NCI-H2107 treated with DMSO at 0.1 percent for 48 hours (cell line): ENCODE data around the gene DYRK1A.

Experiments used
- DNase-seq: peaks from one replicate; lab custom pipeline; 2025; ENCODE audit not compliant: unreplicated experiment; lab: John Stamatoyannopoulos, UW

DYRK1A gene

DNA sequence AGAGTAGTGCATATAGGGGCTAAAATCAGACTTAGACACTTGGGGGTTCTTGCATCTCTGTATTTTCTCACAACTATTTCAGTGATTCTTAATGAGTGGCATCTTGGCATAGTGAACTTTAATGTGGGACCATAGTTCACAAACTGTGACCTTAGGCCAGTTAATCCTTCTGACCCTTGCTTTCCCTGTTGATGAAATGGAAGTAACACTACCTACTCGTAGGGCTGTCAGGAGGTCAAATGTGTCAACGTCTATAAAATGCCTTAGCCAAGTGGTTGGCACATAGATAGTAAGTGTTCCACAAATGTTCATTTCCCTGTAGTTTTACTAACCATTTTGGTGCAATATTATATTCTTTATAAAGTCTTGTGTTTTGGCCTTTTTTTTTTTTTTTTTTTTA, 49.4 kb downstream of the DYRK1A start:
- no peak for DNase-seq

DNA sequence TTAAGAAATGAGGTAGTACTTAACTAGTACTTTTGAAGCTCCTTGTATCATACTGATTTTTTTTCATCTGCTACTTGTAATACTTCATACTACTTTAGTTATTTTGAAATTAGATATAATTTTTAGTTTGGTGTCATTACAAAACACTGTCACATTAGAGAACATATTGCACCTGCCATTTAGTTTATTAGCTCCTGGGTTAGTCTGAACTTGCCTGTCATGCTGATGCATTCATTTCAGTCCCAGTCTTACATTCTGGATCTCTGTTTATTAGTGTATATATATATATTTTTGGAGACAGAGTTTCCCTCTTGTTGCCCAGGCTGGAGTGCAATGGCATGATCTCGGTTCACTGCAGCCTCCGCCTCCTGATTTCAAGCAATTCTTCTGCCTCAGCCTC, 50.3 kb downstream of the DYRK1A start:
- no peak for DNase-seq

DNA sequence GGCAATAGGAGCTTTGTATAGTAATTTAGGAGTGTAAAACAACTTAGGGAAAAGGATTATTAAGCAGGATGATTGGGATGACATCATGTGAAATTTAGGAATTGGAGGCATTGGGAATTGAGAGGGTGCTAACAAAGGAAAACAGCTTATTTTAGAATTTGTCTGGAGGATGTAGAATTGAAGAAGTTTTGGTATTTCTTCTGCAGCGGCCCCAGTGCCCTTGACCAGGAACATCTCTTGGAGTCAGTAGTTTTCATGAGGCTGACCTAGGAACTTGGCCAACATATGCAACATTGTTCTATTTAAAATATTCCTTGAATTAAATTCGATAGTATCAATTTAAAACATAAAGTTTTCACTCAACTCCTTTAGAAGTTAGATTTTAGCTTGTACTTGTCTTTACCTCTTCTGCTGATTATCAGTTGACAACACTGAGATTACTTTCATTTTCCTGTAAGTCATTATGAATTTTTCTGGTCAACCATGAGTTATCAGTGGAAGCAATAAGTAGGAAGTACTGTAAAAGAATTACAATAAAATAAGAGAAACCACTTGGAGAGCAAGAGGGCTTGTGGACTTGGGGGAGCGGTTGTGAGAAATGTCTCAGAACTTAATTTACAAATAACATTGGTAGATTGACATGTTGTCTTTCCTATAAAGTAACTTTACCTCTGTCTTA, 52.8 kb downstream of the DYRK1A start:
- DNase-seq: no peak

DNA sequence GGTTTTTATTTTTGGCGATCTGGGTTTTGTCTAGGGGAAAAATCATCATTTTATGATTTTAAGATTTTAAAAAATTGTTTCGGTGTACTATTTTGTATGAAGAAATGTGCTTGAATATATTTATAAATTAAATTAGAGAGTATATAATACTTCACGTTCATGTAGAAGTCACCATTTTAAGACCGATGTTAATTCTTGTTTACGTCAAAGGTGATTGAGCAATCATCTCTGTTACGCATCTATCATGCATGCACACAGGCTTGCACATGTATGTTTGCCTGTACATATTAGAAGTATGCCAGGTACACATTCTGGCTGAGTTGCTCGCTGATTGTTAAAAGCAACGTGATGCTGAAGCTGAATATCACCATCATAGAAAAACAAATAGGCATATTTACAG, 54.7 kb downstream of the DYRK1A start:
- DNase-seq: no peak

DNA sequence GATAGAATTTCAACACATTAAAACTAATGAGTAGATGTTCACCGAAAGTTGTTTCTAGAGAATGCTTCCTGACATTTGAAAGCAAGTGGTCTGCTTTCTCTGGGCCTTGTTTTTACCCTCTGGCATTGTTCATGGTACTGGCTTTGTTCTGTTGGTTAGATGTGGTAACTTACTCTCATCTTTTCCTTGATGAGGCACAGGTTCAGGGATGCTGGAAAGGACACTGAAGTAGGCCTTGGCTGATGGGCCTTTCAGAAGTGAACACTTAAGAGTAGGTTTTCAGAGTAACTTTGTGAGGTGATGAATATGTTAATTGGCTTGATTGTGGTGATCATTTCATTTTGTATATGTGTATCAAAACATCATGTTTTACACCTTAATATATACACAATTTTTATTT, 55.8 kb downstream of the DYRK1A start:
- DNase-seq: no peak

DNA sequence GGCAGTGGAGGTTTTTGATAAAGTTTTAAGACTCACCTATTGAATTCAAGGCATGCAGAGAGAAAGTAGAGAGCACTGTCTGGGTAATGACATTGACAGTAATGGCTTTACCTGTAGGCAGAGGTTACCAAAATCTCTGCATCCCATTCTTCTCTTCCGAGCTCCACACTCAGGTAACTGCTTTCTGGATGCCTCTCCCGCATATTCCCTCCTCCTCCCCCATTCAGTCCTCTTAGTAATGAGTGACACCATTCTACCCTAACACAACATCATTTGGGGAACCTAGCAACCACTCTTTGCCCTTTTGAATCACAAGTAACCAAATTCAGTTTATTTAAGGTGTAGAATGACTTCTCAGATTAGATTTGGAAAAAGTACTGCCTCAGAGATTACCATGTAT, 56.5 kb downstream of the DYRK1A start:
- DNase-seq: no peak

DNA sequence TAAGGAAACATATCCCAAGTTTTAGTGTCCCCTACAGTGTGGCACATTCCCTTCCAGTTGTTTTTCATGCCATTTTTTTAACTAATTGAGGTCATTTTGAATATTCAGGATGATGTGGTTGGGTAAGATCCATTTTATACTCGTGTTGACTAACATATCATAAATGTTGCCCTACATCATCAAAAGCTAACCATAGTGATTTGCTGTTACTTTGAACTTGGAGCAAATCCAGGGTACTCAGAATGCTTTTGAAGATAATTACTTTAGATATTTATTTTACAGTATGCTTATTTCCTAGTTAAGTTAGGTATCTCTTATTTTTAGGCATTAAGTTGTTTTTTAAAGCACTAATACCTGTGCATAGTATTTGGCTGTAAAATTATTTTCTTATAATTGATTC, 57.8 kb downstream of the DYRK1A start:
- no peak for DNase-seq

DNA sequence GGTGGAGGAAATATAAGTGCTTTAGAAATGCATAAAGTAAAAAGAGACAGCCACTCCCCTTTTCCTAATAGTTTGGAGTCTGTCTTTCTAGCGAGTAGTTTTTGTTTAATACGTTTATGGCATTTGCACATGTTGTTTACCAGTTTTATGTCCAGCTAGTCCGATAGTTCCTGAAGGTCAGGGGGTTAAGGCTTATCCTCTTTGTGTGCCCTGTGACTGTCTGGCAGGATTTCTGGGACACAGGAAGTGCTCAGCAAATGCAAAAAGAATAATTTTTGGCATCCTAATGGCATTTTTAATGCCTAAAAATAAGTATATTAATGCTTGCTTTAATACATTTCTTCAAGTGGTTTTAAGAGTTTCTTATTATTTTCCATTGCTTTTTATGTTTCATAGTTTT, 58.4 kb downstream of the DYRK1A start:
- no peak for DNase-seq

DNA sequence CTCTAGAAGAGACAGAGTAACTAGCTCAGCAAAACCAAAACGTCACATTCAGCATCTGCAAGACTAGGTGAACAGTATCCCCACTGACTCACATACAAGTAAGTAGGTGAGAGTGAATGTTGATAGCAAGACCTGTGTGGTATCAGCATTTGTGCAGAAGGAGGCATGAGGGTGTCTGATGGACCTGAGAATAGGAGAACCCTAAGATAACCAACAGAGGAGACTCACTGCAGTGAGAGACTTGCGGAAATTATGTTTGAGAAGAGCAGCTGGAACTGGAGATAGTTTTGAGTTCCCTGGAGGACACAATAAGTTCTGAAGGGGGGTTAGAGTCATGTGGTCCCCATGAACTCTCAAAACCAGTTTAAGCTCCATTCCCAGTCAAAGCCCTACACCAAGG, 59.1 kb downstream of the DYRK1A start:
- DNase-seq: no peak

DNA sequence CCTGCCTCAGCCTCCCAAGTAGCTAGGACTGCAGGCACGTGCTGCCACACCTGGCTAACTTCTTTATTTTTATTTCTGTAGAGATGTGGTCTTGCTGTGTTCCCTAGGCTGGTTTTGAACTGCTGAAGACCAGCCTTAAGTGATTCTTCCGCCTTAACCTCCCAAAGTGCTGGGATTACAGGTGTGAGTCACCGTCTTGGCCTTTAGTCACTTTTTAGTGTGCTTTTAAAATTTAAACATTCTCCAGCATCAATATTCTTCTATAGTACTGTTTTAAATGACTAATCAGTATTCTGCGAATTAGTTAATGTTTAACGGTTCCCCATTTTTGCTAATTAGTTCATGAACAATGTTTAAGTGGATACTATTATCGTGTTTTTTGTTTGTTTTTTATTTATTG, 60.6 kb downstream of the DYRK1A start:
- DNase-seq: no peak

DNA sequence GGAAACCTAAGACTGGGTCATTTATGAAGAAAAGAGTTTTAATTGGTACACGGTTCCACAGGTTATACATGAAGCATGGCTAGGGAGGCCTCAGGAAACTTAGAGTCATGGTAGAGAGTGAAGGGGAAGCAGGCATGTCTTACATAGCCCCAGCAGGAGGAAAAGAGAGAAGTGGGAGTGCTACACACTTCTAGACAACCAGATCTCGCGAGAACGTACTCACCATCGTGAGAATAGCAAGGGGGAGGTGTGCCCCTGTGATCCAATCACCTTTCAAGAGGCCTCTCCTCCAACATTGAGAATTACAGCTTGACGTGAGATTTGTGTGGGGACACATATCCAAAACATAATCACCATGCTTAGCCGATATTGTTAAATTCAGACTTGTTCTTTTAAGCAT, 62.8 kb downstream of the DYRK1A start:
- no peak for DNase-seq

DNA sequence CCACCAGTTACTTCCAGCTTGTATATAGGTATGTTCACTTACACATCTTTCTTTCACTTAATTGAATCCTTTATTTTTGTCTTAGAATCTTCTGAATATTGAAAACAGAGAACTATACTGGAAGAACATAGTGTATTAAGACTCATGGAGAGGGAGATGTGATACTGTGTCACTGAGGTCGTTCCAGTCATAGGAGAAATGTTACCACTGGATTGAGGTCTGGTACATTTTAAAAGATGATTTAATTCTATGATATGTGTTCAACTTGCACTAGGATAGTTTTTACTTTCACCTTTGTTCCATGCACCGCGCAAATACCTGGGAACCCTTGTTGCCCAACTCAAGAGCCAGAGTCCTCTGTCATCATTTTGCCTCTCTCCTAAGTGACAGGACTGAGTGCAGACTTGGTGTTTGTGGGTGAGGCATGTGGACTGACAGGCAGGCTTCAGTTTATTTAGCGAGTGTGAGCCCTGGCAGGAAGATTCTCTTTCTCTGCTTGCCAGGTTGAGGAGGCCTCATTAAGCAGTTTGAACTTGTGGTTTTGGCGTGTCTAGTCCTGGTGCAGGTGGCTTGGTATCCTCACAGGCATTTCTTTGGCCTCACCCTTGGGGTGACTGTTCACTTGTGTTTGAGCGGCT, 63.7 kb downstream of the DYRK1A start:
- no peak for DNase-seq

DNA sequence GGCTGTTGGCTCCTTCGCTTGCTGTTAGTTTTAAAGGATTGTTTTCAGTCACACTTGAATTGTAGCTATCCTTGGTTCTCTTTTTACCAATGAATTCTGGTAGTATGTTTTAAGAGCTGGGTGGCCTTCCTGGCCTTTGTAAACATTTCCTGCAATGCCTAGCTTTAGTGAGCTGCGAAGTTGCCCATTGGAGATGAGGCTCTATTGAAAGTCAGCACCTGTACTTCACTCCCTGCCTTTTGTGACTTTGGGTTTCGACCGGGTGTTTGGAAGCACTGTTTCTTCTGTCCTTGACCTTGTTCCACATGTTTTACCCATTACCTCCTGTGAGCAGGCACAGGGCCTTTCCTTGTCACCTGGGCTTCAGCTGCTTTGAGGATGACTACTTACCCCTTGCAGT, 64.7 kb downstream of the DYRK1A start:
- no peak for DNase-seq

DNA sequence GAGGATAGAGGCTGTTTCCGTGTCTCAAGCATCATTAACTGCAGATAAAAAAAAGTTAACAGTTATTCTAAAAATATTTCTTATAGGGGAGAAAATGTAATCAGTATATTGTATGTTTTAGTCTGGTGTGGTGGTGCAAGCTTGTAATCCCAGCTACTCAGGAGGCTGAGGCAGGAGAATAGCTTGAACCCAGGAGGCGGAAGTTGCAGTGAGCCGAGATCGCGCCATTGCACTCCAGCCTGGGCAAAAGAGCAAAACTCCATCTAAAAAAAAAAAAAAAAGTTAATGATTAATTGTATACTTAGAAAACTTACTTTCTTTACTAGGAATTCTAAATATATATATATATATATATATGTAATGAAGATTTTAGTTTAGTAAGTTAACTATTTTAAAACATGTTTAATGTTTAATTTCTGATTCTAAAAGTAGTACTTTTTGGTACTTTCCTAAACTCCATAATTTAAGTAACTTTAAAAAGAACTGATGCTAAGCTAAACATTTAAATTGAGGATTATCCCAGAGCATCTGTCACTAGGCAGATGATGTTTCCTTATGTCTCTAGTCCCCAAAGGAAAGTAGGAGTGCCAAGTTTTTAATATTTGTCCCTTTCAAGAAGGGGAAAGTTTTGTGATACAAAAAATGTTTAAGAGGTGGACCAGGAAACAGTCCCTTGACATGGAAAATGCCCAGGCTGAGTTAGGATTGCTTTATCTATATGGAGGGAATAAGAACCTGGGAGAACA, 66.3 kb downstream of the DYRK1A start:
- no peak for DNase-seq

DNA sequence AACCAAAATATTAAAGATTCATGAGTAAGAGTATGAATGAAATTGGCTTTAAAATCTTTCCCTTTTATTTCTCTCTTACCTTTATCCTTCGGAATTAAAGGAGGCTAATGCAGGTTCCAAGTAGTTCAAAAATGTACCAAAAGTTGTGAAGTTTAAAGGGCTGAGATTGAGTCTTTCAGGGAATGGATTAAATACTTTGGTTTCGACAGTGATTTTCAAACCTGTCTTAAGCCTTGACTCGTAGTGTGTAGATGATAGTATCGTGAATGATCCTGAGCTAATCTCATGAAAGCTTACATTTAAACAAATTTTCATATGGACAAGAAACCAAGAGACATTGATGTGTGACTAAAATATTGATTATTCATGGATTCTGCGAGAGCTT, 66.9 kb downstream of the DYRK1A start:
- DNase-seq: no peak

DNA sequence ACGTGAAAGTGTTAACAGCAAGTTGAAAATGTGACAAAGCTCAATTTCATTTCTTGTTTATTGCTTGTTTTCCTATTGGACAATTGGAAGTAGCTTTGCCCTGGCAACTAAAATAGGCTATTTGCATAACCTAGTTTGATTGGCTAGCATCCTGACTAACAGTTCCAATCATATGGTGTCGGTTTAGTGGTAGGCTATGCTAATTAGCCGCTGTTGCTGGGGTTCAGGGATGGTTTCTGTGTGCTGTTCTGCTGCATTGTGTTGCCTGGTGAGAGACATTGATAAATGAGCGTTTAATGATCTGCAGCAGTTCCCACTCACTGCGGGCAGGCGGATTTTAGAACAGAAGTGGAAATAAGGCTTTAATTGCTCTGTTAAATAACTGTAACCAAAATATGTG, 68.5 kb downstream of the DYRK1A start:
- no peak for DNase-seq

DNA sequence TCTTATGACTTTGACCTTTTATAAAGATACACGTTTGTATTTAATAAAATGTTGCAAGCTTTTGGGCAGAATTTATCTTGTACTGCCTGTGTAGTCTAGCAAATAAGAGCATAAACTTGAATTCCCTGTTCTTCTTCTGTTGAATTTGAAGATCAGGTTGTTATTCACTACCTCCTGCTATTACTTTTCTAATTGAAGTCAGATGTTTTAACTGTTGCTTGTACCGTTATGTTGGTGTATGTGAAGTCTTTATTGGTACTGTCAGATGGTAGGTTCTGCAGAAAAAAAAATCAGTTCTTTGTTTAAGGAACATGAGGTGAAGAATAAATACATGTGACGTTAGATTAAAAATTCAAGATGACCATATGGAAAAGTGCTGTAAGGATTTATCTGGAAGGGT, 69.1 kb downstream of the DYRK1A start:
- no peak for DNase-seq

DNA sequence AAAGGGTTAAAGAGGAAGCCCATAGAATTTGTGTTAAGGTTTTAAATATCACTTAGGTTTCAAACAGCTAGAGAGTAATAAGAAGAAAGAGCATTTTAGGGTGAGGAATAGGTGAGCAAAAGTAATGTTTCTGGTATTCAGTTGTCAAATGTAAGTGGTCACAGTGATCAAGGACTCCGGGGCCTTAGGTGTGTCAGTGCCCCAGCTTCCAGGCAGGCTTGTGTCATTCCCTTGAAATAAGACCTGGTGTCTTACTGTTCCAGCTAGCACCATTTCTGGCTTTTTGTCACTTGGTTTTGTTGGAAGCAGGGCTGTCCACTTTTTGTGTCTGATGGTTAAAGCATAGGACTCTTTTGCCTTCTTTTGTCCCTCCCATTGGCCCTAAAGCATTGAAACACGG, 69.6 kb downstream of the DYRK1A start:
- no peak for DNase-seq

DNA sequence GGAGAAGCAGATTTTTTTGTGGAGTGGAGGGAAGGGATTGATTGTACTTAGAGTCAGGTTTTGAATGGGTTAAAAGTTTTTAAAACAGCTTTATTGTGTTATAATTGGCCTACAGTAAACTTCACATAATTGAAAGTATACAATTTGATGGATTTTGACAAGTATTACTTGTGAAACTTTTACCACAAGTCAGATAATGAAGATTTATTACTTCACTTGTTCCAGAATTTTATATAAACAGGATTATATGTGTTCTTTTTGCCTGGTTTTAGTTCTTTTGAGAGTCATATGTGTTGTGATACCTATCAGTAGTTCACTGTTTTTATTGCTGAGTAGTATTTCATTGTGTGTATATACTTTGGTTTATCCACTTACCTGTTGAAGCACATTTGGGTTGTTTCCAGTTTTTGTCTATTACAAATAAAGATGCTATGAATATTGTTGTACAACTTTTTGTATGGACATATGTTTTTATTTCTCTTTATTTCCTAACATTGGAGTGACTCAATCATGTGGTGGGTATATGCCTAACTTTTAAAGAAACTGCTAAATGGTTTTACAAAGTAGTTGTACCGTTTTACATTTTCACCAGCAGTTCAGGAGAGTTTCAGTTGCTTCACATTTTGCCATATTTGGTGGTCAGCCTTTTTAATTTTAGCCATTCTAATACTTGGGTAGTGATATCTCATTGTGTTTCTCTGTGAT, 71.0 kb downstream of the DYRK1A start:
- no peak for DNase-seq

DNA sequence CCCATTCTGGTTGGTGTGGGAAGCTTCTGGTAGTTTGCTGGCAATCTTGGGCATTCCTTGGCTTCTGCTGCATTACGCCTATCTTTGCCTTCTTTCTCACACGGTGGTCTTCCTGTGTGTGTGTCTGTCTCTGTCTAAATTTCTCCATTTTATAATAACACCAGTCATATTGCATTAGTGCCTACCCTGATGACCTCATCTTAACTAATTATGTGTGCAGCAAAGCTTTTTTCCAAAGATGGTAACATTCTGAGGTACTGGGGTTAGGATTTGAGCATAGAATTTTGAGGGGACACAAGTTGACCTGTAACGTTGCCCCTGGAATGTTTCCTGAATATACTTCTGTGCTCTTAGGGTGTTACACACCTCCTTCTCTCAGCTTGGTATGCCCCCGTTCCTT, 77.1 kb downstream of the DYRK1A start:
- DNase-seq: no peak

DNA sequence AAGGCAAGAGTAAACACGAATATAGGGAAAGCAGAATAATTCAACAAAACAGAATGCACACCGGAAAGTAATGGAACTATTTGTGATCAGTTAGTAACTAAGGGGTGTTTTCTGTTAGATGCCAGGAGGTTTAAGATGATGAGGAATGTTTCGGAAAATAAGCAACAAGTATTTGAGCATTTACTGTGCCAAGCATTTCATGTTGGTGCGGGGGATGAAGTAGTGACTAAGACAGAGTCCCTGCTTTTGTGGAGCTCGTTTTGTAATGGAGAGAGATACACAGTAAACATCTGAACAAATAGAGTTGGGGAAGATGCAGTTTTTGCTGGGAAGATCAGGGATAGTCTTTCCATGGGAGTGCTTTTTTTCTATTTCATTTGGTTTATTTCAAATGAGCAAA, 78.7 kb downstream of the DYRK1A start:
- no peak for DNase-seq

DNA sequence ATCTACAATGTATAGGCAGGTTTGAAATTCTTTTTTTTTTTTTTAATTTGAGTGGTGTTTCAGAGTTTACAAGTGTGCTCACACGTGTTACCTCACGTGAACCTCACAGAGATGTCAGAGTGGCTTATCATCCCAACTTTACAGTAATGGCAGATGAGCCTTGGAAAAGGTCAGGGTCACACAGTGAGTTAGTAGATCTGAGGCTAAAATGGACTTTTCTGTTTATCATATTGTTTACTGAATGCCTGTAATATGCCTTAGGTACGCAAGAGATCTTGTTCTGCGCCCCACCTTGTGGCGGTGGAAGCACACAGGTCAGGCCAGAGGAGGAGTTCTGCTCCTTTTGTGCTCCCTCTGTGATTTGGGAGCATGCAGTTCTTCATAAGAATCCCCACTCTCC, 80.0 kb downstream of the DYRK1A start:
- DNase-seq: no peak
